Activated CD8-positive, alpha-beta memory T cell treated with anti-CD3 and anti-CD28 coated beads for 4 hours (primary cell): ENCODE measurements around the gene MAD1L1.

Source experiments
- DNase-seq, 2 donors: peaks; one replicate each; pipeline ENCODE4 v3.0.0-alpha.2; 2020; ENCODE audit warnings: low read depth in 2 of 2

The MAD1L1 gene

GRCh38 chr7:2201686-2202360 is 30.9 kb downstream of the MAD1L1 start:
- no peak for DNase-seq

DNA sequence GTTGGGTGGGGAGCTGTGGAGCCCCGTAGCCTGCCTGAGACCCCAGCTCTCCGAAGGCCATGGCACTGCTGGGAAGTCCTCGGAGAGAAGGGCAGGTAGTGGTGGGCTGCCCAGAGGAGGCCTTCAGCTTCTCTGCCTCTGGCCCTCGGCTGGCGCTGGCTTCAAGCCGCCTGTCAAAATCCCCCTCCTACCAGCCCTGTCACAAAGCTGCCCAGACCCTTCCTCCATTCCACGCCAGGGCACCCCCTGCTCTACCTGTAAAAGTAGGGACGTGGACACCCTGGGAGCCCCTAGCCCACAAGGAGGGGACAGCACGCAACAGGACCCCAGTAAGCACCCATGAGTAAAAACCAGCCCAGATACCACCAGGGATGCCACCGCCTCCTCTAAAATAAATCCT is 31.6 kb downstream of the MAD1L1 start:
- DNase-seq: no peak

GRCh38 chr7:2200584-2200980 is 32.2 kb downstream of the MAD1L1 start:
- no peak for DNase-seq

DNA sequence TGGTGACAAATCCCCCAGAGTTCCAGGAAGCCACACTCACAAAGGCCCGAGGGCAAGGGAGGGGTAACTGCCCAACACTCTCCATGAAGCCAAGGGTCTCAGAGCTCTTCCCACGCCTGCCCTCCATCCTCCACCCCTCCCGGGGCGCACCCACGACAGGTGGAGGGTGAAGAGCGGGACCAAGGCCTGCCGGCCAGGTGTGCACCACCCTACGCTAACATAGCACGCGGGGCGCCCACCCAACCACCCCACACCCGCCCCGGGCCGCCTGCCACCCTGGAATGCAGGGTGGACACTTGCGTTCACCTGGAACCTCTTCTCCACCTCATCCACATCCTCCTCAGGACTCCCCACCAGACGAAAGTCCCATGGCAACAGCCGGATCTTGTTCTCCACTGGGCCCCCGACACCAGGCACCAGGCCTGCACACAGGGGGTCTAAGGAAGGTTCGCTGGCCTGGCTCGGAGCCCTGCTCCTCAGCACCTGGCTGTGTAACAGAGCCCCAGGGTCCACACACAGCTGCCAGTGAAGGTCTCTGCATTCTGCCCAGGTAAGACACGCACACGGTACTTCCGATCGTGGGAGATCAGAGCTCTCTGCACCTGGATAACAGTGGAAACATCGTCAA is 32.7 kb downstream of the MAD1L1 start:
- DNase-seq: no peak

- no peak for DNase-seq
Observed at GRCh38 chr7:2199528-2199927, 33.2 kb downstream of the MAD1L1 start.

DNA sequence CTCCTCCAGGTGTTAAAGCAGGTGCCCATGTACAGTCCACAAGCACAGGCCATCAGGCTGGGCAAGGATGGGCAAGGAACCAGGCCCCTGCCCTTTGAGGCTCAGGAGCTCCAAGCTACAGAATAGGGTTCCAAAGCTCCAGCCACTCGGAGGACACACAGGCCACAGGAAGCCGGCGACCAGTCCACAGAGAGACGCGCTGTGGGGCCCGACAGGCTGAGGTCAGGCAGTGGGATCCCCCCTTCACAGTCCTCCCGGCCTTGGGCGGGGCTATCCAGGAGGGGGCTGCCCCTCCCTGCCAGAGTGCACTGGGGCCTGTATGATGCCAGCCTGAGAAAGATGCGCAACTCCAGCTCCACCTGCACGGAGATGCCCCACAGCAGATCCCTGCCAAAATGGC is 34.0 kb downstream of the MAD1L1 start:
- no peak for DNase-seq

GRCh38 chr7:2198206-2198605 is 34.5 kb downstream of the MAD1L1 start:
- no peak for DNase-seq

DNA sequence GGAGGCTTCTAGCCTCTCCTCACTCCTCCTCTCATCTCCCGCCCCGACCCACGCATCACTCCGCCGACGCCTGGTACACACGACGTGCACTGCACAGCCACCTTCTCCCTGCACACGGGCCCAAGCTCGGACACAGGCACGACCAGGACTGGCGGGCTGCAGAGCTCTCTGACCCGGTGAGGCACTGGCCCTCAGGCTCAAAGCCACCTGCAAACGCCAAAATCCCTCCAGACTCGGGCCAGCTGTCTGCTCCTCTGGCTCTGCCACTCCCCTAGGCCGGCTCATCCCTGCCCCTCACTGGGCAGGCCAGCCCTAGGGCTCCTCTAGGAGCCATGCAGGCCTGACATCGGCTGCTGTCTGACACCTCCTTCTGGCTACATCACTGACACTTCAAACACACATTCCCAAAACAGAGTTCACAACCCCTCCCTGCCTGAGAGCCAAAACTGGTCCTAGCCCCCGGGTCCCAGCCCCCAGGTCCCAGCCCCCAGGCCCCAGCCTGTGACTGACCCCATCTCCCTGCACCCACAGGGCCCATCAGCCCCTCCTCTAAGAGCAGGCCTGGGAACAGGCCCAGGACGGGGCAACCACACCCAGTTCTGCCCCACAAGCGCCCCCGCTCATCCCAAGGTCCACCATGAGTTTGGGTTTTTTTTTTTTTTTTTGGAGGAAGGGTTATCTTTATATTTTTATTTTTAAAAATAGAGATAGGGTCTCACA is 35.1 kb downstream of the MAD1L1 start:
- no peak for DNase-seq

GRCh38 chr7:2196381-2197378 is 36.1 kb downstream of the MAD1L1 start:
- no peak for DNase-seq

GRCh38 chr7:2195400-2196246 is 37.1 kb downstream of the MAD1L1 start:
- DNase-seq: no peak

GRCh38 chr7:2193575-2194305 is 39.0 kb downstream of the MAD1L1 start:
- DNase-seq: no peak

DNA sequence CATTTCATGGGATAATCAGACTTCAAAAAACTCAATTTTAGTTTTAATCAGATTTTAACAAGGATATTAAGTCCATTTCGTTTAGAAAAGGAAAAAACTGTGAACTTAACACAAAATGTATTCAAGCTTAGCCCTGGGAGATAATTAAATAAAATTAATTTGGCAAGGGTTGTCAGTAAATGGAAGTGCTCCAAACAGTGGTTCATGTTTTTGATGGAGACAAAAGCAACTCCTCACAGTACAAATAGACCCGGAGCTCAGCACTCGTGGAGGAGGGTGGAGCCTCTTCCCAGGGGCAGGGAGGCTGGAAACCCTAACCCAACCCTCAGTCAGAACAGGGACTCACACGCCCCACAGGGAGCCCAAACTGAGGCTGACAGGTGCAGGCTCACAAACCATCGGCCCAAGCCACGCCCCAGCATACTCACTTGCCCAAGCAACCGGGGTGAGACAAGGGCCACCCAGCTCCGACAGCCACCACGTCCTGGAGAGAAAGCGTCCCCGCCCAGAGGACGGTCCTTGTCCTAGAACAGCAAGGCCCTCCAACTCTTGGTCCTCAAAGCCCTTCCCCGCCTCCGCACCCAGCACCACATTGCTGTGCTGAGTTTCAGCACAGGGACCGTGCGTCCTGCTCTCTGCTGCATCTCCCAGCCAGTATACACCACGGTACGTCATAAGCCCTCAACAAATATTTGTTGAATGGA is 39.8 kb downstream of the MAD1L1 start:
- DNase-seq: no peak

- DNase-seq: no peak
Observed at GRCh38 chr7:2191016-2191415, 41.7 kb downstream of the MAD1L1 start.

GRCh38 chr7:2190531-2190930 is 42.2 kb downstream of the MAD1L1 start:
- DNase-seq: no peak

DNA sequence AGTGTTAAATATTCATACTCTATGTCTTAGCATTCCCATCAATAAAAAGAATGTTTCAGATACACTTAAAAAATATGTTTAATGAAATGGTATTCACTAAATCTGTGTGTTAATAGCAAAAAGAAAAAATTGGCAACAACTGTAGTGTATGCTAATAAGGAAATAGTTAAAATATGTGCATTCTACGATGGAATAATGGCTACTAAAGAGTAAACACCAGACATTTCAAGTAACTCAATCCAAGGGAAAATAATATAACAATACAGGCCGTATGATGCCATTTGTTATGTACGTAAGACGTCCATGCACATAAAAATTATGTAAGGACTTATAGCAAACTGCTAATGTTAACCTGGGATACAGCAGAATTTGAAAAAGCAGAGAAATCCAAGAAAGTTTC is 46.6 kb downstream of the MAD1L1 start:
- DNase-seq: no peak

DNA sequence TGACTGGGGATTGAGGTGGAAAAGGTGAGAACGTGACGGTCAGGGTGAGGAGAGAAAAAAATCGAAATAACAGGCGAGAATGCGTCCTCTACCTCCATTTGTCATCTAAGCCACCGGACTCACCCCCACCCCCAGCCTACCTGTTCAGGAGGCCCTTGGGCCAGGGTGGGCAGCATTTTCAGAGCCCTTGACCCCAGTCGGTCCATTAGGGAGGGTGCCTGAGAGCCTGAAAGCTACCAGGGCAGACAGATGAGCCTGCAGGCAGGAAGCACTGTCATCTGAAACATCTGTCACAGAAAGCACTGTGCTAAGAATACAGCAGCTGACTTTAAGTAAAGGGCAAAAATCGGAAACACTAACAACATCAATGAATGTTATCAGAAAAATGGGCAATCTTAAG is 47.0 kb downstream of the MAD1L1 start:
- DNase-seq: no peak

DNA sequence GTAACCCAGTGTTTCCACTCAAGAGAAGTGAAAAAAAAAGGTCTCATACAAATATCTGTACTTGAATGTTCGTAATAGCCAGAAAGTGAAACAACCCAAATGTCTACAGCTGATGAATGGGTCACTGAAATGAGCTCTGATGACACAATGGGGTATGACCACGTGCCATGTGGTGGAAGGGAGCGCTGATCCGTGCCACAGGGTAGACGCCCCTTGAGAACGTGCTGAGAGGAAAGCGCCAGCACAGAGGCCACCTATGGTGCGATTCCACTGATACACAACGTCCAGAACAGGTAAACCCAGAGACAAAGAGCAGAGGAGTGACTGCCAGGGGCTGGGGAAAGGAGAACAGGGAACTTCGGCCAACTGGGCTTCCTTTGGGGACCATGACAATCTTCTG is 50.3 kb downstream of the MAD1L1 start:
- no peak for DNase-seq

DNA sequence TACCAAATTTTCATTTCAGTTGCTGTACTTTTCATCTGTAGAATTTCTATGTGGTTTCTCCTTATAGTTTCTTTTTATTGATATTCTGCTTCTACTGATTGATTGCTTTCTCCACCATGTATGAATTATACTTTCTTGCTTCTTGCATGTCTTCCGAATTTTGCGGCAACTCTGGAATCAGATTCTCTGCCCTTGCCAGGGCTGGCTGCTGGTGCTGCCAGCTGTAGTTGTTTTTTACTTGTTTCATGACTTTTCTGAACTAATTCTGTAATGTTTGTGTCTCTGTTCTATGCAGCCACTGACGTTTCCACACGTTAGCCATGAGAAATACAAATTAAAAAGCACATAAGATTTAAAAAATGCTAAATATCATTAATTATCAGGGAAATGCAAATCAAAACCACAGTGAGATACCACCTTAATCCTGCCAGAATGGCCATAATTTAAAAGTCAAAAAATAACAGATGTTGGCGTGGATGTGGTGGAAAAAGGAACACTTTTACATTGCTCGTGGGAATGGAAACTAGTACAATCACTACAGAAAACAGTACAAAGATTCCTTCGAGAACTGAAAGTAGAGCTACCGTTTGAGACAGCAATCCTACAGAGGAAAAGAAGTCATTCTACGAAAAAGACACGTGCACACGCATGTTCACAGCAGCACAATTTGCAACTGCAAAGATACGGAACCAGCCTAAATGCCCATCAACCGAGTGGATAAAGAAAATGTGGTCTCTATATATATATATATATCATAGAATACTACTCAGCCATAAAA is 51.5 kb downstream of the MAD1L1 start:
- DNase-seq: no peak

- no peak for DNase-seq
Observed at GRCh38 chr7:2180081-2180480, 52.7 kb downstream of the MAD1L1 start.
